Measurements from ENCODE around the gene GZMA.
A peak's percentile ranks its signal among the peaks of the same experiment; 100 is the strongest.

GZMA gene

GRCh38 chr5:55113327-55113726 is 10.9 kb downstream of the GZMA start:
- FAIRE-seq, result no peak

- FAIRE-seq, result no peak
These were observed 11.6 kb downstream of the GZMA start for GRCh38 chr5:55114061-55114460.

GRCh38 chr5:55123365-55123764 is 20.9 kb downstream of the GZMA start:
- FAIRE-seq, result no peak

- no peak for FAIRE-seq
These were observed 31.7 kb downstream of the GZMA start for GRCh38 chr5:55134053-55134722.

- FAIRE-seq, result no peak
These were observed 34.1 kb downstream of the GZMA start for GRCh38 chr5:55136521-55136920.

GRCh38 chr5:55140908-55141665 is 38.6 kb downstream of the GZMA start:
- no peak for FAIRE-seq

GRCh38 chr5:55141945-55142690 is 39.7 kb downstream of the GZMA start:
- no peak for FAIRE-seq

- no peak for FAIRE-seq
These were observed 41.2 kb downstream of the GZMA start for GRCh38 chr5:55143624-55144023.

GRCh38 chr5:55146080-55146479 is 43.6 kb downstream of the GZMA start:
- no peak for FAIRE-seq

- peak; percentile 88 for FAIRE-seq
These were observed 44.2 kb downstream of the GZMA start for GRCh38 chr5:55146543-55147151.

GRCh38 chr5:55149308-55149795 is 46.9 kb downstream of the GZMA start:
- FAIRE-seq, result no peak

- FAIRE-seq, result no peak
These were observed 49.7 kb downstream of the GZMA start for GRCh38 chr5:55151923-55152842.

GRCh38 chr5:55154873-55155272 is 52.4 kb downstream of the GZMA start:
- no peak for FAIRE-seq

Measured in islet of Langerhans (tissue), 1 donor.